ENCODE data around the gene BABAM2. TPM values are rescaled to one million over a fixed set of nuclear protein-coding genes. Genes with fewer than 3 reads are reported as not detected.
A peak's percentile ranks its signal among the peaks of the same experiment; 100 is the strongest.

The BABAM2 gene
- total RNA-seq, 3 donors from 2014 or later (not counting 1 experiment from before 2014, with no cell fraction given), result 54.6 to 66.1 (median 59.5) TPM

DNA sequence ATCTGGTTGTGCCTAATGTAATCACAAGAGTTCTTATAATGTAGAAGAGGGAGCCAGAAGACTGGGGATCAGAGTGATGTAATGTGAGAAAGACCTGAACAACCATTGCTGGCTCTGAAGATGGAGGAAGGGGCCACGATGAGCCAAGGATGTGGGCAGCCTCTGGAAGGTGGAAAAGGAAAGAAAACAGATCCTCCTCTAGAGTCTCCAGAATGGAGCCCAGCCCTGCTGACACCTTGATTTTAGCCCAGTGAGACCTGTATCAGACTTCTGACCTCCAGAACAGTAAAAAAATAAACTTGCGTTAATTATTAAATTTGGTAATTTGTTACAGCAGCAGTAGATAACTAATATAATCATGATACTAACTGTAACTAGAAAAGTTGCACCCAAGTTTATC is 3.4 kb upstream of the BABAM2 start:
- peaks cover 17% of the 10 kb centered on the region for H3K4me1 ChIP-seq (ENCODE audit: control insufficient read depth, insufficient read depth, low read length)
- ATAC-seq (no peak), DNase-seq (no peak)
- TF ChIP-seq CTCF (IDR thresholded peaks at IDR 0.05), result no peak
- H3K9me3 ChIP-seq (ENCODE audit: control insufficient read depth, insufficient read depth, low read length), result no peaks in the 10 kb centered on the region
- H3K27me3 ChIP-seq (ENCODE audit: control insufficient read depth, insufficient read depth, low read length), result no peaks in the 10 kb centered on the region
- no peak overlapping the region for H3K27ac ChIP-seq (ENCODE audit: low read length)
- no peak overlapping the region for H3K4me3 ChIP-seq (ENCODE audit: low read length)
- Mint-ChIP-seq H3K4me1 (peaks cover 24 to 26% of the 10 kb centered on the region in 2 donors), H3K4me3 (peak overlapping the region; percentile 42), H3K27ac (peak overlapping the region in 1 of 2 donors; percentile 41), H3K9me3 (no peaks in the 10 kb centered on the region), H3K36me3 (peaks cover 6% of the 10 kb centered on the region), H3K27me3 (ENCODE audit: low read depth in 2 of 2) (peaks cover 0 to 4% of the 10 kb centered on the region in 2 donors)
- intact Hi-C loops (cut with micrococcal nuclease), result no loop called here
- H3K36me3 ChIP-seq (ENCODE audit: control insufficient read depth, insufficient read depth, low read length), result no peaks in the 10 kb centered on the region
- 93% methylated on average over 2 of the region's 2 CpGs for WGBS (ENCODE audit: insufficient coverage)

GRCh38 chr2:27887830-27888229 is 2.7 kb upstream of the BABAM2 start:
- no peak overlapping the region for H3K27ac Mint-ChIP-seq
- no peak for ATAC-seq
- intact Hi-C loops (cut with micrococcal nuclease), result no loop called here

GRCh38 chr2:27888790-27889189 is 1.7 kb upstream of the BABAM2 start:
- Mint-ChIP-seq H3K4me1 (peaks cover 27 to 31% of the 10 kb centered on the region in 2 donors), H3K36me3 (peaks cover 6% of the 10 kb centered on the region), H3K4me3 (peak overlapping the region; percentile 99), H3K27ac (peak overlapping the region in 1 of 2 donors; percentile 100), H3K27me3 (ENCODE audit: low read depth in 2 of 2) (peaks cover 0 to 4% of the 10 kb centered on the region in 2 donors), H3K9me3 (no peaks in the 10 kb centered on the region)
- H3K4me1 ChIP-seq (ENCODE audit: control insufficient read depth, insufficient read depth, low read length), result peaks cover 17% of the 10 kb centered on the region
- no peaks in the 10 kb centered on the region for H3K9me3 ChIP-seq (ENCODE audit: control insufficient read depth, insufficient read depth, low read length)
- no peaks in the 10 kb centered on the region for H3K36me3 ChIP-seq (ENCODE audit: control insufficient read depth, insufficient read depth, low read length)
- WGBS (ENCODE audit: insufficient coverage), result 78% methylated on average over 1 of the region's 3 CpGs
- H3K27me3 ChIP-seq (ENCODE audit: control insufficient read depth, insufficient read depth, low read length), result no peaks in the 10 kb centered on the region
- DNase-seq (no peak), ATAC-seq (no peak)
- no peak overlapping the region for H3K27ac ChIP-seq (ENCODE audit: low read length)
- no peak overlapping the region for H3K4me3 ChIP-seq (ENCODE audit: low read length)
- intact Hi-C loops (cut with micrococcal nuclease), result no loop called here
- TF ChIP-seq CTCF (IDR thresholded peaks at IDR 0.05), result no peak

More at GRCh38 chr2:27887830-27888229, 2.7 kb upstream of the BABAM2 start:
- Histone ChIP-seq H3K27me3 (ENCODE audit: control insufficient read depth, insufficient read depth, low read length) (no peaks in the 10 kb centered on the region), H3K9me3 (ENCODE audit: control insufficient read depth, insufficient read depth, low read length) (no peaks in the 10 kb centered on the region), H3K36me3 (ENCODE audit: control insufficient read depth, insufficient read depth, low read length) (no peaks in the 10 kb centered on the region), H3K4me1 (ENCODE audit: control insufficient read depth, insufficient read depth, low read length) (peaks cover 17% of the 10 kb centered on the region), H3K27ac (ENCODE audit: low read length) (no peak overlapping the region), H3K4me3 (ENCODE audit: low read length) (no peak overlapping the region)
- peaks cover 27 to 30% of the 10 kb centered on the region in 2 donors for H3K4me1 Mint-ChIP-seq
- peaks cover 6% of the 10 kb centered on the region for H3K36me3 Mint-ChIP-seq
- no peaks in the 10 kb centered on the region for H3K9me3 Mint-ChIP-seq
- H3K27me3 Mint-ChIP-seq (ENCODE audit: low read depth in 2 of 2), result peaks cover 0 to 4% of the 10 kb centered on the region in 2 donors
- H3K4me3 Mint-ChIP-seq, result no peak overlapping the region
- TF ChIP-seq CTCF (IDR thresholded peaks at IDR 0.05), result no peak
- WGBS (ENCODE audit: insufficient coverage), result no CpG with 5 or more reads among the region's 3 CpGs
- DNase-seq, result no peak

GRCh38 chr2:27889774-27890145 is 769 bp upstream of the BABAM2 start:
- DNase-seq, result peak in 1 of 2 donors; percentile 17
- Mint-ChIP-seq H3K27me3 (ENCODE audit: low read depth in 2 of 2) (peaks cover 0 to 4% of the 10 kb centered on the region in 2 donors), H3K9me3 (no peaks in the 10 kb centered on the region), H3K36me3 (peaks cover 6% of the 10 kb centered on the region), H3K4me1 (peaks cover 27 to 41% of the 10 kb centered on the region in 2 donors), H3K4me3 (peak overlapping the region; percentile 99), H3K27ac (peak overlapping the region; percentile 100)
- H3K27ac ChIP-seq (ENCODE audit: low read length), result peak overlapping the region; percentile 100
- peaks cover 17% of the 10 kb centered on the region for H3K4me1 ChIP-seq (ENCODE audit: control insufficient read depth, insufficient read depth, low read length)
- H3K4me3 ChIP-seq (ENCODE audit: low read length), result peak overlapping the region; percentile 87
- H3K27me3 ChIP-seq (ENCODE audit: control insufficient read depth, insufficient read depth, low read length), result no peaks in the 10 kb centered on the region
- intact Hi-C loops (cut with micrococcal nuclease), result loop anchor here (1.0 to 5.0 kb wide), 2 partner anchors 31 to 518 kb away; no protein-coding TSS in a partner anchor
- no peaks in the 10 kb centered on the region for H3K36me3 ChIP-seq (ENCODE audit: control insufficient read depth, insufficient read depth, low read length)
- no peaks in the 10 kb centered on the region for H3K9me3 ChIP-seq (ENCODE audit: control insufficient read depth, insufficient read depth, low read length)
- no peak for ATAC-seq
- 21% methylated on average over 8 of the region's 10 CpGs for WGBS (ENCODE audit: insufficient coverage)
- TF ChIP-seq CTCF (IDR thresholded peaks at IDR 0.05), result no peak
